HG02763 (cell line): Measurements from ENCODE around the gene ADD1.
"Not testable (repeated sequence)": the region's sequence is repeated elsewhere in the genome, so short reads cannot be mapped to it uniquely, and the experiment has no call there.

Experiments
- ATAC-seq: cut with Tn5 transposase; IDR thresholded peaks from one replicate; pipeline ENCODE4 v1.9.1; 2021; ENCODE audit warnings: mild to moderate bottlenecking, moderate library complexity; ENCODE audit not compliant: unreplicated experiment

The ADD1 gene

DNA sequence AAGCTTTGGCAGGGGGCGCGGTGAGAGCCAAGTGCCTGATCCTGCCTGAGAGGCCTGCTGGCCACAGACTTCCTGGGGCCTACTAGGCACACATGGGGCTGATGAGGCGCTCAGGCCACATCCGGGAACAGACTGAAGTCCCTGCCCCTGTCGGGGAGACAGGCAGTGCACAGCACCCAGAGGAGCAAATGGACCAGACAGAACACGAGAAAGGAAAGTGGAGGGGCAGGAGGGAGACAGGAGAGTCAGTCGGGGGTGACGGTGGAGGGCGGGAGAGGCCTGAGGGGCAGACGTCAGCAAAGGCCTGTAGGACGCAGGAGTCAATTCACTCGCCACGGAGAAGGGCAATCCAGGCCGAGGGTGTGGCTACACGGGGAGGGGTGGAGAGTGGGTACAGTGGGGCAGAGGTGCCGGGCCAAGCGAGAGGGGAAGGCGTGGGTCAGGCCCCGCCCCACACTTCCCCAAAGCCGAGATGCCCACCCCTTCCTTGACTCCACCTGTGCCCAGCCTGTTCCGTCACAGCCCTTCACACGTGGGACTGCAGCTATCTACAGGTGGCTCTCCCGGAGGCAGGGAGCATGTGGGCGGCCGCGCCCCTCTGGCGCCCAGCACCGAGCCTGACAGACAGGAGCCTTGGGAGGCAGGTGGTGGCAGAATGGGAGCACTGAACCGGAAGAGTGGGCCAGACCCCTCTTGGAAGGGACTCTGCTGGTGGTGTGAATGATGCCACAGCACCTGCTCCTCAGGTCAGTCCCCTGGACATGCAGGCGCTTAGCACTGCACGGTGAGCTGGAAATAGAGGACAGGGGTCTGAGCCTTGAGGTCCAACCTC, 99.1 kb downstream of the ADD1 start:
- no peak for ATAC-seq

DNA sequence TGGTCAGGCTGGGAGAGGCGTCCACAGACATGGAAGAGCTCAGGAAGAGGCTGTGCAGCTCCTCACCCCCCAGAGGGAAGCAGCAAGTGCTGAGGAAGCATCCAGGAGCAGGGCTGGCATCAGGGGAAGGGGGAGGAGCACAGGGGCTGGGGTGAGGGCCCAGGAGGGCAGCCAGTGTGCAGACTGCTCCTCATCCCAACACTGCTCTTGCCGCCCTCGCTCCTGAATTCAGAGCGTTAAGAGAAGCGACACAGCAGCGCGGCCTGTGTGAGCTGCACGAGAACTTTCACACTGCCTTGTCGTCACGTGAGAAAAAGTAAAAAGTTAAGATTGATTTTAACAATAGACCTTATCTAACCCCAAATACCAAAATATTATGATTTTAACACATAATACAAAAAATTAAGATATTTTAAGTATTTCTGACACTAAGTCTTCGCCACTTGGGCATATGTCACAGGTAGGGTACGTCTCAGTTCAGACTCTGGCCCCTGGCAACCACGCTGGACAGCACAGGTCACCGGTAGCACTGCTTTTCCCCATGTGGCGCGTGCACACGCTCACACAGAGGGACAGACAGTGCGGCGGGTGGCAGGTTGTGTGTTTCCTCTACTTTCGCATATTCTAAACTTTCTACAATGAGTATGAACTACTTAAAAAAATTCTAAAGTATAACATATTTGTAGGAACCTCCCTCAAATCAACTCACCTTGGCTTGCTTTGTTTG, 99.9 kb downstream of the ADD1 start:
- no peak for ATAC-seq

DNA sequence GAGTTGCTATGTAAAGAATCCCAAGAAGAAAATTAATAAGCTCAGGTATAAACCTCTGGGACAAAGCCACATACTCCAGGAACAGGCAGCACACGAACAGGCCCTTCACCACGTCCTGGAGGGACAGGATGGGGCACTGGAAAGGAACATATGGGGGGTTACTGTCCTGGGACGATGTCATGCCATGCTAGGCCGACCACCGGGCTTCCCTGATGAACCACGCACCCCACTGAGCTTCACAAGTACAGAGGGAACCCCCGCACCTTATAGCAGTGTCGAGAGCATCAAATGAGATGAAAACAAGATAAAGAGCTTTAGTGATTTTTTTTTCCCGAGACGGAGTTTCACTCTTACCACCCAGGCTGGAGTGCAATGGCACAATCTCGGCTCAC, 100.4 kb downstream of the ADD1 start:
- no peak for ATAC-seq

DNA sequence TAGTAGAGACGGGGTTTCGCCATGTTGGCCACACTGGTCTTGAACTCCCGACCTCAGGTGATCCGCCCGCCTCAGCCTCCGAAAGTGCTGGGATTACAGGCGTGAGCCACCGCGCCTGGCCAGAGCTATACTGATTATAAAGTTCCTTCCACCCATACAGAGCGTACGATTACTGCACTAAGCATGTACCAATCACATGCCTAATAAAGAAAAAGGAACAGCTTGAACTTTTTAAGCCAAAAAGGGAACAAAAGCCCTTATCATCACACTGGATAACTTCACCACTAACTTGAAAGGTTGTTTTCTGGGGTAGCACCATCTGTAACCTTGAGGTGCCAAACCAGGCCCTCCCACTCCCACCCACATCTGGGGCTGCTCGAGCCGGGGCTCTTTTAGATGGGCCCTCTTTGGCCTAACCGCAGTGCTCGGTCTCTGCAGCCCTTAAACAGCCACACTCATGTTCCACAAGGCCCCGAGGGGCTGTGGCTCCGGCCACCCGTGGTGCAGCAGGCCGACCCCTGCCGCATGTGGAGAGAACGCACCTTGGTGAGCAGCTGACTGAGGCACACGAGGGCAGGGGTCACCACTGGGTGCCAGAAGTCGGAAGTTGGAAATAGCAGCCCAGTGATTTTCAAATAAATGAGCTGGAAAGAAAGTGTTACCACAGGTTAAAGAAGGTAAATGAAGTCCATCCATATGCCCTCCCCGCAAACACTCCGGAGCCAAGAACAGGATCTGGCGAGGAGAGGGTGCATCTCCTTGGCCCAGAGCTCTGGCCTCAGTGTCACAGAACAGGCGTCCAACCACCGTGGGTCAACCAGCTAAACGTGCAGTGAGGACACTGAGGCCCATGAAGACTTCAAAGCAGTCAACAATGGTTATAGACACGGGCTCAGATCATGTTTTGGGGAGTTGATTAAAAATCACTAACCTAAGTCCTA, 101.2 kb downstream of the ADD1 start:
- no peak for ATAC-seq

GRCh38 chr4:2945619-2946604, 102.3 kb downstream of the ADD1 start:
- not testable (repeated sequence) for ATAC-seq

- ATAC-seq, result no peak
Observed at GRCh38 chr4:2946812-2947600, 103.4 kb downstream of the ADD1 start.

- ATAC-seq, result no peak
Observed at GRCh38 chr4:2947926-2948325, 104.3 kb downstream of the ADD1 start.

GRCh38 chr4:2948895-2949781, 105.5 kb downstream of the ADD1 start:
- ATAC-seq, result no peak

- no peak for ATAC-seq
Observed at GRCh38 chr4:2949782-2950125, 106.1 kb downstream of the ADD1 start.

DNA sequence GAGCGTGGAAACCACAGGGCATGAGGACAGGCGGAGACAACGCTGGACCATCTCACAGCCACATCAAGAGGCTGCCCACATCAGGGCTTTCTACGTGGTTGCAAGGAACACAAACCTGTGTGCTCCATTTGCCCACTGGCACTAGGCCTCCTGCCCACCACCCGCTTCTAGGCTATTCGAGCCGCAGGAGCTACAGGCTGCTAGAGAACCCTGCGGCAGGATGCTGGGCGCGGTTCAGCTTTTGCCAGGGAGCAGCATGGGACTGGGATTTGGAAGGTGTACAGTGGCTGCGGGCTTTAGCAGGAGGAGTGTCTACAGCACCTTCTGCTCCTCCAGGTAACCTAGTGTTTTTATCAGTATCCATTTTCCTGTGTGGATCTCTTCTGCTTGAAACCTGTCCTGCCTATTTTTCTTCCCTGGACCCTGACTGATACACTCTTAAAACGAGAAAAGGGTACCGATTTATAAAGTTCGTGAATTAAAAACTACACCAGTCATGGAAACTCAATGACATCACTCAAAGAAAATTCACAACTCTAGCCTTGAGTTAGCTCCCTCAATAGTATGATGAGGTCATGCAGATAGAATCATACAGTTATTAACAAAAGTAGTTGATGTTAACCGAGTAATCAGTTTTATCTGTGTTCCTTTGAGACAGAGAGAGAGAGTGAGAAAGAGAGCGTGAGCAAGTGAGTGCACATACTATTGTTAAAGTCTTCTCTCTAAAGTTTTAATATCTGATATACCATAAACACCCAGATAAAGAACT, 106.8 kb downstream of the ADD1 start:
- ATAC-seq, result no peak

DNA sequence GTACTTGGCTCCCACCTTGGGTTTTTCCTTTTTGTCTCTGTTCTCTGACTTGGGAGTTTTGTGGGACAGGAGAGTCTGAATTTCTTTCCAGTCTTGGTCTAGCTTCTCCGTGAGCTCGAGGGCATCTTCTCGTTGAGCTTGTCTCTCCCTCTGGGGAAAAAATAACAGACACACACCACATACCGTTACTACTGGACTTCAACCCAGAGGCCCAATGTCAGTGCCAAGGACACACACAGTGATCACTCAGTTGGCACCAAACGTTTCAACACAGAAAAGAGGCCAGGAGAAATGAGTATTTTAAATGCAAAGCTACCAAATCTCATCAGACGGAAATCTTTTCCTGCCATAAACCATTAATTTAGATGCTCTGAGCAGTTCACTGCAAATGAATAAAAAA, 109.9 kb downstream of the ADD1 start:
- no peak for ATAC-seq

DNA sequence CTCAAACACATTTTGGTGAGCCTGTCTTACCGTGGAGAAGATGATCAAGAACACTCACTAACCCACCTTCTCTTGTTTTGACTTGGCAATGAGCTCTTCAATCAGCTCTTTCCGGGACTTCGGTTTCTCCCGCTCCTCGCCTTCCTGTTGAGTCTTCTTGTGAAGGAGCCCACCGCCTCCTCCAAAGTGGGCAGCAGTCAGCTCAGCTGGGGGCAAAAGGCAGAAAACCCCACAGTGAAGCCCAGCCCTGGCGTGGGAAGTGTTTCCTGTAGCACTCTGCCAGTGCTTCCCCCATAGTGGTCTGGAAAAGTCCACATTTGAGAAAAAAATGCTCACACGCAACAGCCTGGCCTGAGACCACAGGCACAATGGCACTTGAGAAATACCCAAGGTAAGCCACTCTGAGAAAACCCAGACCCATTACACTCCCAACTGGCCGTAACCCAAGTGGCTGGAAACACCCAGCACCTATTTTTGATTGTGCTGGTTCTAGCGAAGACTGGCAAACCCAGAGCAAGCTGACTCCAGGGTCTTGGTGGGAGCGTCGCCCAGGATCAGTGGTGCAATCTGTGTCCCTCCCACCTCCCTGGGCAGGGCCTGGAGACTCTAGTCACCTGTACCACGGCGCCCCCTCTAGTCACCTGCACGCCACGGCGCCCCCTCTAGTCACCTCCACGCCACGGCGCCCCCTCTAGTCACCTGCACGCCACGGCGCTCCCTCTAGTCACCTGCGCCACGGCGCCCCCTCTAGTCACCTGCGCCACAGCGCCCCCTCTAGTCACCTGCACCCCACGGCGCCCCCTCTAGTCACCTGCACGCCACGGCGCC, 110.9 kb downstream of the ADD1 start:
- ATAC-seq, result no peak

DNA sequence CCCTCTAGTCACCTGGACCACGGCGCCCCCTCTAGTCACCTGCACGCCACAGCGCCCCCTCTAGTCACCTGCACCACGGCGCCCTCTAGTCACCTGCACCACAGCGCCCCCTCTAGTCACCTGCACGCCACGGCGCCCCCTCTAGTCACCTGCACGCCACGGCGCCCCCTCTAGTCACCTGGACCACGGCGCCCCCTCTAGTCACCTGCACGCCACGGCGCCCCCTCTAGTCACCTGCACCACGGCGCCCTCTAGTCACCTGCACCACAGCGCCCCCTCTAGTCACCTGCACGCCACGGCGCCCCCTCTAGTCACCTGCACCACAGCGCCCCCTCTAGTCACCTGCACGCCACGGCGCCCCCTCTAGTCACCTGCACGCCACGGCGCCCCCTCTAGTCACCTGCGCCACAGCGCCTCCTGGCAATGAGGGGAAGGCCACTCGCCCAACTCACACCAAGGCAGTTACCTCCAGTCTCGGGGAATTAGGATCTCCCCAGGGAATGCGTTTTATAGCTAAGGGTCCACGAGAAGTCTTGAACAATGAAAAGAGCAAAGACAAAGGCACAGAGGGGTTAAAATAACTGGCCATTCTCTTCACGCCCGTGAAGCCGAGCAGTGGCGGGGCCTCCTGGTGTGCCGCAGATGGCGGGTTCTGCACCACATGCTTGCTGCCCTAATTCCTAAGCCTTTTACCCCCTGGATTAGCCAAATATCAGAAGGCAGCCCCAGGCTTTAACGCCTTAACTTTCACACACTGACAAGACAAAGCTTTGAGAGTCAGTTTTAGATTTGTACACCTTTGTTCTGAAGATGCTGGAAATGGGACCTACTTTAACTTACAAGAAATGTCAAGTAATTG, 111.8 kb downstream of the ADD1 start:
- not testable (repeated sequence) for ATAC-seq

GRCh38 chr4:2958446-2958845, 114.8 kb downstream of the ADD1 start:
- ATAC-seq, result no peak

DNA sequence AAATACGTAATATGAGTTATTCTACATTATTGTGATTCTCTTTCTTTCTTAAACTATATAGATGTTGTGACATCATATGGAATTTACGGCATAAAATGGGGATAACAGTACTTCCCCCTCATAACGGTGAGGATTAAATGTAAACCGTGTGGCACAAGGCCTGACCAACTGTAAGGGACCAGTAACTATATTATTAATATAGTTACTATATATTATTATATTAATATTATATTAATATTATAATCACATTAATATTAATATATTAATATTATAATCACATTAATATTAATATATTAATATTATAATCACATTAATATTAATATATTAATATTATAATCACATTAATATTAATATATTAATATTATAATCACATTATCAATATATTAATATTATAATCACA, 116.8 kb downstream of the ADD1 start:
- not testable (repeated sequence) for ATAC-seq

- no peak for ATAC-seq
Observed at GRCh38 chr4:2961421-2961810, 117.8 kb downstream of the ADD1 start.
